ENCODE measurements around the gene TACC2.

The TACC2 gene

GRCh38 chr10:121949049-121949448, 39.9 kb upstream of the TACC2 start:
- H3K36me3 ChIP-seq: no peaks in the 10 kb centered on the region

GRCh38 chr10:121949451-121949850, 39.5 kb upstream of the TACC2 start:
- Histone ChIP-seq H3K36me3 (no peaks in the 10 kb centered on the region), H3K27ac (no peak overlapping the region), H3K4me3 (ENCODE audit: low read depth, low read length) (no peak overlapping the region), H3K27me3 (ENCODE audit: insufficient read depth, low read depth, severe bottlenecking) (no peaks in the 10 kb centered on the region), H3K9me3 (ENCODE audit: severe bottlenecking) (no peaks in the 10 kb centered on the region)
- DNase-seq: no peak
- TF ChIP-seq, protein P1, sequence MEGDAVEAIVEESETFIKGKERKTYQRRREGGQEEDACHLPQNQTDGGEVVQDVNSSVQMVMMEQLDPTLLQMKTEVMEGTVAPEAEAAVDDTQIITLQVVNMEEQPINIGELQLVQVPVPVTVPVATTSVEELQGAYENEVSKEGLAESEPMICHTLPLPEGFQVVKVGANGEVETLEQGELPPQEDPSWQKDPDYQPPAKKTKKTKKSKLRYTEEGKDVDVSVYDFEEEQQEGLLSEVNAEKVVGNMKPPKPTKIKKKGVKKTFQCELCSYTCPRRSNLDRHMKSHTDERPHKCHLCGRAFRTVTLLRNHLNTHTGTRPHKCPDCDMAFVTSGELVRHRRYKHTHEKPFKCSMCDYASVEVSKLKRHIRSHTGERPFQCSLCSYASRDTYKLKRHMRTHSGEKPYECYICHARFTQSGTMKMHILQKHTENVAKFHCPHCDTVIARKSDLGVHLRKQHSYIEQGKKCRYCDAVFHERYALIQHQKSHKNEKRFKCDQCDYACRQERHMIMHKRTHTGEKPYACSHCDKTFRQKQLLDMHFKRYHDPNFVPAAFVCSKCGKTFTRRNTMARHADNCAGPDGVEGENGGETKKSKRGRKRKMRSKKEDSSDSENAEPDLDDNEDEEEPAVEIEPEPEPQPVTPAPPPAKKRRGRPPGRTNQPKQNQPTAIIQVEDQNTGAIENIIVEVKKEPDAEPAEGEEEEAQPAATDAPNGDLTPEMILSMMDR (IDR thresholded peaks at IDR 0.05; ENCODE audit: low read depth, low read length): no peak

More at GRCh38 chr10:121949049-121949448, 39.9 kb upstream of the TACC2 start:
- Histone ChIP-seq H3K9me3 (ENCODE audit: severe bottlenecking) (no peaks in the 10 kb centered on the region), H3K27ac (no peak overlapping the region), H3K27me3 (ENCODE audit: insufficient read depth, low read depth, severe bottlenecking) (no peaks in the 10 kb centered on the region), H3K4me3 (ENCODE audit: low read depth, low read length) (no peak overlapping the region)
- TF ChIP-seq, protein P1 (IDR thresholded peaks at IDR 0.05; ENCODE audit: low read depth, low read length): no peak
- DNase-seq: no peak

GRCh38 chr10:121952226-121952625, 36.7 kb upstream of the TACC2 start:
- H3K4me3 ChIP-seq (ENCODE audit: low read depth, low read length): no peak overlapping the region

DNA sequence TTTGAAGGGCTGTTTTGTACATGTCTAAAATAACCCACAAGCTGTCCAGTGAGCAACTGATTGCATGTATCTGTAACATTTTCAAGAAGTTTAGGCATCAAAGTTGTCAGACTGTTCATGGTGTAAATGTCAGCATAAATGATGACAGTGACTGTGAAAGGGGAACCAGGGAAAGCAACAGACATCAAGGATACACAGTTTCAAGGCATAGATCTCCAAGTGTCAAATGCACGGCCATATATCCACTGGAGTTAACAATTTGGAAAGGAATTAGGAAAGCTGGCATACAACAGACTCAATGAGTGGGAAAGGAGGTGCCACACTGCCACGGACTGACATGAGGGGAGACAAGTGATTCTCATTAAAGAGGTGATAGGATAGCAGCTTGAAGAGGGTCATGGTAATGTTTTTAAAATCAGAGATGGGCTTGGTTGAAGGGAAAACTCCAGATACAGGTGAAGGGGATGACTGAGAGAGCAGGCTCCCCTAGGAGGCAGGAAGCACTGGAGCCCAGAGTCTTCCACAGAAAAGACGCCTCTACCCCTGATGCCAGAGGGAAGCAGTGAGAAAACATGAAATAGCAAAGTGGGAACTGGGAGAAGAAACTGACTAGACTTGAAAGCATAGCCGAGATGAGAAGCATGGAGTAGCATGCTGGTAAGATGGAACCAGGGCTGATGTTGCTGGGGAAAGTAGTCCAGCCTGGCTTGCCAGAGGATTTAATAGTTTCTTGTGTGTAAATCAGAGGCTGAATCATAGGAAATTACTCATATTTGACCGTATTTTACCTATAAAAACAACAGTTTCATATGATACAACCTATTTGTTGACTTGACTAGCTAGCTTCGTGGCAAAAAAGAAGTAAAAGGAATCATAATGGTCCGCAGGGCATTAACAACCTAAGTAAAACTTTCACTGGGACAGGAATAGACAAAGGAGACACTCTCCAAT, 32.6 kb upstream of the TACC2 start:
- DNase-seq: no peak
- TF ChIP-seq, protein P1 (IDR thresholded peaks at IDR 0.05; ENCODE audit: low read depth, low read length): no peak
- Histone ChIP-seq H3K27ac (no peak overlapping the region), H3K4me3 (ENCODE audit: low read depth, low read length) (no peak overlapping the region), H3K36me3 (peaks cover 19% of the 10 kb centered on the region), H3K9me3 (ENCODE audit: severe bottlenecking) (no peaks in the 10 kb centered on the region), H3K27me3 (ENCODE audit: insufficient read depth, low read depth, severe bottlenecking) (no peaks in the 10 kb centered on the region)

More at GRCh38 chr10:121952226-121952625, 36.7 kb upstream of the TACC2 start:
- Histone ChIP-seq H3K36me3 (no peaks in the 10 kb centered on the region), H3K9me3 (ENCODE audit: severe bottlenecking) (no peaks in the 10 kb centered on the region), H3K27ac (no peak overlapping the region), H3K27me3 (ENCODE audit: insufficient read depth, low read depth, severe bottlenecking) (no peaks in the 10 kb centered on the region)
- TF ChIP-seq, protein P1 (IDR thresholded peaks at IDR 0.05; ENCODE audit: low read depth, low read length): no peak
- DNase-seq: no peak

DNA sequence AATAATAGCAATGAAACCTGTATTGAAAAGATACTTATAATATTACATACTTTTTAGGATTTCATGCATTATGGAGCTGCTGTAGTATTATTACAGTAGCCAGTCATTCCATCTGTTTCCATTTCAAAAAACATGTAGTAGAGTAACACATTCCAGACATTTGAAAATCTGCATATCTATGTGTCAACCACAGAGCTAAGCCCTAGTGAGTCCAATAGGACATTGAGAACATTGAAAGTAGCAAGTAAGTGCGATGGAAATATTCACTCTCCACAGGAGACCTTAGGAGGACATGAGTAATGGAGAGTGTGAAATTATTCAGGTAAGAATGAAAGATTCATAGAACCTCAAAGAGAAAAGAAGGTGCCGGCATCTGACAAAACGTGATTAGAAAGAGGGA, 29.3 kb upstream of the TACC2 start:
- Histone ChIP-seq H3K36me3 (peaks cover 40% of the 10 kb centered on the region), H3K4me3 (ENCODE audit: low read depth, low read length) (no peak overlapping the region), H3K9me3 (ENCODE audit: severe bottlenecking) (no peaks in the 10 kb centered on the region), H3K27me3 (ENCODE audit: insufficient read depth, low read depth, severe bottlenecking) (no peaks in the 10 kb centered on the region), H3K27ac (no peak overlapping the region)
- DNase-seq: no peak
- TF ChIP-seq, protein P1 (IDR thresholded peaks at IDR 0.05; ENCODE audit: low read depth, low read length): no peak
